ENCODE data around the gene PLCL1. TPM values are rescaled to one million over a fixed set of nuclear protein-coding genes. Genes with fewer than 3 reads are reported as not detected.

The PLCL1 gene
- total and polyA plus RNA-seq, 8 donors = 0.93 to 28.7 (median 3.1) TPM

- no peaks in the 10 kb centered on the region for H3K27me3 ChIP-seq
- peaks cover 0 to 19% (median 5%) of the 10 kb centered on the region in 4 donors for H3K9me3 ChIP-seq
- TF ChIP-seq POLR2A (IDR thresholded peaks at IDR 0.05) = no peak
- TF ChIP-seq POLR2AphosphoS5 (IDR thresholded peaks at IDR 0.05) = no peak
- no peak for TF ChIP-seq CTCF (IDR thresholded peaks at IDR 0.05)
- no peak for TF ChIP-seq EP300 (IDR thresholded peaks at IDR 0.05)
- H3K4me3 ChIP-seq = no peak overlapping the region
- H3K4me1 ChIP-seq = no peaks in the 10 kb centered on the region
- no peaks in the 10 kb centered on the region for H3K36me3 ChIP-seq
- no peak for DNase-seq
- WGBS, 5 donors = 74 to 87% (median 79%) methylated on average over 2 of the region's 2 CpGs
- H3K27ac ChIP-seq = no peak overlapping the region
- intact Hi-C loops (cut with DNase I; ENCODE audit: low total_unique reads) = no loop called here
Measured at GRCh38 chr2:198173864-198174263, 369.5 kb downstream of the PLCL1 start.

GRCh38 chr2:198175271-198175670, 370.9 kb downstream of the PLCL1 start:
- 55 to 67% (median 58%) methylated on average over 3 of the region's 3 CpGs for WGBS, 5 donors
- no peaks in the 10 kb centered on the region for H3K36me3 ChIP-seq
- no peak for TF ChIP-seq CTCF (IDR thresholded peaks at IDR 0.05)
- TF ChIP-seq POLR2AphosphoS5 (IDR thresholded peaks at IDR 0.05) = no peak
- no peak for TF ChIP-seq EP300 (IDR thresholded peaks at IDR 0.05)
- no peak for TF ChIP-seq POLR2A (IDR thresholded peaks at IDR 0.05)
- H3K27ac ChIP-seq = no peak overlapping the region
- H3K9me3 ChIP-seq = peaks cover 0 to 22% (median 5%) of the 10 kb centered on the region in 4 donors
- no peak overlapping the region for H3K4me3 ChIP-seq
- H3K4me1 ChIP-seq = no peaks in the 10 kb centered on the region
- intact Hi-C loops (cut with DNase I; ENCODE audit: low total_unique reads) = no loop called here
- no peaks in the 10 kb centered on the region for H3K27me3 ChIP-seq
- no peak for DNase-seq

GRCh38 chr2:198177040-198177439, 372.6 kb downstream of the PLCL1 start:
- Histone ChIP-seq H3K27me3 (no peaks in the 10 kb centered on the region), H3K27ac (no peak overlapping the region), H3K4me1 (no peaks in the 10 kb centered on the region), H3K4me3 (no peak overlapping the region), H3K9me3 (peaks cover 0 to 22% (median 5%) of the 10 kb centered on the region in 4 donors), H3K36me3 (no peaks in the 10 kb centered on the region)
- intact Hi-C loops (cut with DNase I; ENCODE audit: low total_unique reads) = no loop called here
- TF ChIP-seq POLR2A (IDR thresholded peaks at IDR 0.05) (no peak), EP300 (IDR thresholded peaks at IDR 0.05) (no peak), CTCF (IDR thresholded peaks at IDR 0.05) (no peak), POLR2AphosphoS5 (IDR thresholded peaks at IDR 0.05) (no peak)
- DNase-seq = no peak
- WGBS, 5 donors = 75 to 83% (median 81%) methylated on average over 2 of the region's 2 CpGs

GRCh38 chr2:198178766-198179165, 374.4 kb downstream of the PLCL1 start:
- Histone ChIP-seq H3K9me3 (peaks cover 0 to 22% (median 5%) of the 10 kb centered on the region in 4 donors), H3K4me3 (no peak overlapping the region), H3K4me1 (no peaks in the 10 kb centered on the region), H3K36me3 (no peaks in the 10 kb centered on the region), H3K27me3 (no peaks in the 10 kb centered on the region), H3K27ac (no peak overlapping the region)
- intact Hi-C loops (cut with DNase I; ENCODE audit: low total_unique reads) = no loop called here
- TF ChIP-seq POLR2AphosphoS5 (IDR thresholded peaks at IDR 0.05) (no peak), EP300 (IDR thresholded peaks at IDR 0.05) (no peak), CTCF (IDR thresholded peaks at IDR 0.05) (no peak), POLR2A (IDR thresholded peaks at IDR 0.05) (no peak)
- no peak for DNase-seq
